ENCODE data around the gene GPR35.
"Not testable (repeated sequence)": the region's sequence is repeated elsewhere in the genome, so short reads cannot be mapped to it uniquely, and the experiment has no call there.

Gene GPR35

DNA sequence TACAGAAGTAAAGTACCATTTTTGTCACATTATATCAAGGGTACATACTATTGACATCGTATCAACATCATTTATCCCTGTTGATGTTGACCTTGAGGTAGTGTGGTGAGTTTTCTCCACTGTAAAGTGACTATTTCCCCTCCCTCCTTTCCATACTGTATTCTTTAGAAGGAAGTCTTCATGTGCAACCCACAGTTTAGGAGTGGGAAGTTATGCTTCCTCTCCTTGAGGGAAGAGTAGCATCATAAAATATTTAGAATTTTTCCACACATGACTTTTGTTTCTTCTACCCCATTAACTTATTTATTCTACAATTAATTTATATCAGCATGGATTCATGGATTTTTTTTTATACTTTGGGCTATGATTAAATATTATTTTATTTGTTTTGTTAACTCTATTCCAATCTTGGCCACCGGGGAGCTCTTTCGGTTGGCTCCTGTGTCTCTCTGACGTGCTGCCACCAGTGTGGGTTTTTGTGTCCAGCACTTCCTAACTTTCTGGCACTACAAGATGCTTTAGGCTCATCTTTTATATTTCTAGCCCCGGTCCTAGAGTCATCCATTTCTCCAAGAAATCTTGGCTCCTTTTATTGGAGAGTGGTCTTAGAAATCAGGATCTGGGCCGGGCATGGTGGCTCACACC lies 38.4 kb downstream of the GPR35 start:
- DNase-seq (ENCODE audit: low spot score) = no peak

DNA sequence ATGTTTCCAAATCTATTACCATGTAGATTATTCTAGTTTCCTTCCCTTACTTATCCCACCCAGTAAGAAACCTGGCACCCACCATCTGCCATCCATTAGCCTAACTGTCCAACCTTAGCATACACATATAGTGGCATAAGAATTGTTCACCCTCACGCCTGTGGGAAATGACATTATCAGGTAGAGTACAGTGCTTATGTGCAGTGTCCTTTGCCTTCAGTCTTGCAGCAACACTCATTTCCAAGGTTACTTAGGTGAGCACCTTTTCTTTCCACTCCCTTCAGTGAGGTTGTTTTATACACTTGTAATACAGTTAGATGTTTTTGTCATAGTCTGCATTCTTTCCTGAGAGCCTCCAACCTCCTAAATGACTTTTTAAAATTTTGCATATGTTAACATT lies 39.3 kb downstream of the GPR35 start:
- no peak for DNase-seq (ENCODE audit: low spot score)

DNA sequence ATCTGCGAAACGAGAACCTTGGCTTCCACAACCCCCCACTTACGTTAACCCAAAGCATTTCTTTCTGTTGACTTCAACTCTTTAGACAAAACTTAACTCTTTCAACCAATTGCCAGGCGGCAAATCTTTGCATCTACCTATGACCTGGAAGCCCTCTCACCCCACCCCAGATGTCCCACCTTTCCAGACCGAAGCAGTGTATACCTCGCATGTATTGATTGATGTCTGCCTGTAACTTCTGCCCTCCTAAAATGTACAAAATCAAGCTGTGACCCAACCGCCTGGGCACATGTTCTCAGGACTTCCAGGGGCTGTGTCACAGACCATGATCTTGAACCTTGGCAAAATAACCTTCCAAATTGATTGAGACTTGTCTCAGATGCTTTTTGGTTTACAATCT lies 45.1 kb downstream of the GPR35 start:
- no peak for DNase-seq (ENCODE audit: low spot score)

DNA sequence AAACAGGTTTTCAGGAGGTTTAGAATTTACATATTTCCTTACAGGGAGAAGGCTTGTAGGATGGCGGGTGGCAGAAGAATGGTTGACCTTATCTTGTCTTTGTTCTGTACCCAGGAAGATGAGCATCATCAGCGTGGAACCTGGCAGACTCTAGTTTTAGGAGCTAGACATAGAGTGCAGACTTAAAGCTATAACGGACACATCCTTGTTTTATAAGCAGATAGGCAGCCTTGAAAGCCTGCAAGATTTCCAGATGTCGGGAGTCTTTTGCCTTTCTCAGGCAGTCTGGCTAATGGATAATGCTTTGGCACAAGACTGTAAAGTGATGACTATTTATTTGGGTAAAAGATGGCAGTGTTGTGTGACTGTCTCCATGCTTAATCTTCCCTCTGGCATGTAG lies 45.7 kb downstream of the GPR35 start:
- DNase-seq (ENCODE audit: low spot score) = no peak

DNA sequence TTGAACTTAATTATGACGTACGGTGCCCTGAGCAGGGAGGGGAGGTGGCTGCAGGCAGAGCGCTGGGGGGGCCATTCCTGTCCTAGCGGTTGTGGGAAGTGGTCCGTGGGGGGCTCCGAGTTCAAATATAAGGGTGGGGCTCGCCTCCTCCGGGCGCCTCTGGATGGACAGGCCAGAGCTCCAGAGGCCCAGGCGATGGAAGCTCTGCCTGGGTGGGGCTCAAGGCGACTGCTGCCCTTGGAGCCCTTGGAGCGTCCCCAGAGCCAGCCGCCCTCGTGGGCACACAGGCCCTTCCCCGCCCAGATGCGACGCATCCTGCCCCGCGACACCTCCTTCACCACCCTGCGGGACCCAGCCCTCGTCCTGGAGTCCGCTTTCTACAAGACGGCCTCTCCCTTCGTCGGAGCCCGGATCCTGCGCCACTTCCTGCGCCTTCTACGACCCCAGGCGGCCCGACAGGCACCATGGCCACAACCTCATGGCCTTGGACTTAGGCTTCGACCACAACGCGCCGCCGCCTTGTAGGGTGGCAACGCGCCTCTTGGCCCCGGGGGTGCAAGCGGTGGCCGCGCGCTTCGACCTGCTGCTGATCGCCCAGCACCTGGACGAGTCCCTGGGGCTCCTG lies 46.9 kb downstream of the GPR35 start:
- DNase-seq (ENCODE audit: low spot score) = no peak

DNA sequence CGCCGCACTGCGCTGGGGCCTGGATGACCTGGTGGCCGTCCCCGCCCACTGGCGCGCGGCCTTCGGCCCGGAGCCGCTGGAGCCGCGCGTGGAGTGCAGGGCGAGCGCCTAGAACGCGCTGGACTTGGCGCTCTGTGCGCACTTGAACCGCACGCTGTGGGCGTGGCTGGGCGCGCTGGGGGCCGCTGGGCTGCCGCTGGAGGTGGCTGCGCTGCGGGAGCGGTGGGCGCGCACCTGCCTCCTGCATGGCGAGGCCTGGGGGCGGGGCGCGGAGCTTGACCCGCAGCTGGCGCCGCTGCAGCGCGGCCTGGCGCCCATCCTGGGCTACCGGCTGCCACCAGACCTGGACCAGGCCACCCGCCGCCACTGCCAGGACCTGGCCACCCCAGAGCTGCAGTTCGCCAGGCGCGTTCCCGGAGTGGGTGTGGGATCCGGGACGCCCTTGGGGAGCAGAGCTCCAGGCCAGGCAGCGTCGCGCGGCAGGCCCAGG lies 47.5 kb downstream of the GPR35 start:
- no peak for DNase-seq (ENCODE audit: low spot score)

DNA sequence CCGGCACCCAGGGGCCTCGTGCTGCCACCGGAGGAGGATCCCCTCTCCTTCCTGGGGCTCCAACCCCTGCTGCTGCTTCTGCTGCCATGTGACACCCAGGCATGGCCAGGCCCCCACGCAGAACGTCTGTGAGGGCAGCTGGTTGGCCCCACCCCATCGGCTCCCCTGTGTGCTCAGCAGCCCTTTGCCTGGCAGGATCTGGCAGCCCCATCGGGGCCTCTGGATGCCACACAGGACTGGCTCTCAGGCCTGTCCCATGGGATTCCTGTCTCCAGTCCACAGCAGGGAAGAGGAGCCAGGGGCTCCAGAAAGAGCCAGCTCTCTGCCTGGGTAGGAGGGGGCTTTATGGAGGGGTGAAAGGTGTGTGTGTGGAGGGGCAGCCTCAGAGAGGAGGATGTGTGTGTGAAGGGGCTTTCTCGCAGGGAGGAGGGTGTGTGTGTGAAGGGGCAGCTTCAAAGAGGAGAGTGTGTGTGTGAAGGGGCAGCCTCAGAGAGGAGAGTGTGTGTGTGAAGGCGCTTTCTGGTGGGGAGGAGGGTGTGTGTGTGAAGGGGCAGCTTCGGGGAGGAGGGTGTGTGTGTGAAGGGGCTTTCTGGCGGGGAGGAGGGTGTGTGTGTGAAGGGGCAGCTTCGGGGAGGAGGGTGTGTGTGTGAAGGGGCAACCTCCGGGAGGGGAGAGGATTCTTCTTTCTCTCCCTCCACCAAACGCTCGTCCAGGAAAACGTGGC lies 49.3 kb downstream of the GPR35 start:
- DNase-seq (ENCODE audit: low spot score) = not testable (repeated sequence)

DNA sequence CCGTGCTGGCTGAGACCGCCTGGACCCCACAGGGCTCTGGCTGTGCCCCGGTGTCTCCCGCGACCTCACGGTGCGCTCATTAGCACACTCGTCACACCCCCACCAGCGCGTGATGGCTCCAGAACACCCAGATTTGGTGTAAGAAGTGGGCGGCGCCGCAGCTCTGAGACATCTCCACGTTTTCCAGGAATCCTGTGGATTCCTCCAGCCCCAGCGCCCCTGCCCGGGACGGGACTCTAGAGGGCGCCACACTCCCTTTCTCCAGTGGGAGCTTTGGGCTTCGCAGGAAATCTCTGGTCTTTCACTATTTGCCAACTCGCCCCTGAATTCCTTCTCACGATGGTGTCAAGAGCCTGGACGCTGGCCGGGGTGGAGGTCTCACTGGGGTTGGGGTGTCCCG lies 50.1 kb downstream of the GPR35 start:
- not testable (repeated sequence) for DNase-seq (ENCODE audit: low spot score)

DNA sequence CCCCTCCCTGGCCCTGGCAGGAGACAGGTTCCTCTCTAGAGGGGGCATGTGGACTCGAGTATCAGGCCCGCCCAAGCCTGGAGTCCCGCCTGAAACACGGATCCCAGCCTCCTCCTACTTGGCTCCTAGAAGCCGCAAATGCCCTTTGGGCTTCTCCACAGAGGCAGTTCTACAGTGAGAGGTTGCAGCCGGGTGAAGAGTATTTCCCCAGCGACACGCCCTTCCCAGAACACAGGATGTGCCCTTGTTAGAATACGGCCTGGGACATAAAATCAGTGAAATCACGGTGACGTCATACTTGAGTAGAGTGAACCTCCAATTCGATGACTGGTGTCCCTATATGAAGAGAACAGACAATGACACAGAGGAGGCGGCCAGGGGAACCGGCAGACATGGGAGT lies 52.8 kb downstream of the GPR35 start:
- not testable (repeated sequence) for DNase-seq (ENCODE audit: low spot score)

DNA sequence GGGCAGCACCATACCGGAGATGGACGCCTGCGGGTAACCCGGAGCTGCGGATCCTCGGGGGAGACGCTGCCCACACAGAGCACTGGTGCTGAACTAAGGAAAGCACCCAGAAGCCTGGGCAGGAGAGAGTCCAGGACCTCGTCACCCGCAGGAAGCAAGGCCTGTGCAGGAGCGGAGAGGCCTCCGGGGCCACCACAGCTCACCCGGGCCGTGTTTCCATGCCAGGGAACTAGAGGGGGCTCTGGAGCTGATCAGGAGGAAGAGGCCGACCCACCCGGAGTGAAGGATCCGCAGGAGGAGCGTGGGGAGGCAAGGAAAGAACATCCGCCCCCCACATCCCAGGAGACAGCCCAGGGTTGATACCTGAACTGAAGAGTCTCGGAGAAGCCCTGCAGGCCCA lies 53.6 kb downstream of the GPR35 start:
- not testable (repeated sequence) for DNase-seq (ENCODE audit: low spot score)

DNA sequence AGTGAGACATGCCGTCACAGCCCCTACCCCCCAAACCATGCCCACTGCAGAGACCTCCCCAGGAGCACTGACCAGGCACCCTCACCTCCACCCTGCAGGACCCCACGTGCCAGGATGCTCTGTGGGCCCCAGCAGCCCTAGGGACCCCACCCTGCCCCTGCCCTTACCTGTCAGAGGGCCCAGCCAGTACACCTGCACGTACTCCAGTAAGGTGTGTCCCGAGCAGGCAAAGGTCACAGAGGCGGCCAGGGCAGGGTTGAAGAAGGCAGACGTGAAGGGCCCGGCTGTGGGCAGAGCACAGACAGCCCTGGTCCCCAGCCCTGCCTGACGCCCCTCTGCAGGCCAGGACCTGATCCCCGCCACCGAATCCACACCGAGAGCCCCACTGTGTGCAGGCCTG lies 54.9 kb downstream of the GPR35 start:
- not testable (repeated sequence) for DNase-seq (ENCODE audit: low spot score)

Data from kidney capillary endothelial cell (primary cell).